ENCODE results near the gene NAGPA. TPM values are rescaled to one million over a fixed set of nuclear protein-coding genes. Genes with fewer than 3 reads are reported as not detected.

The NAGPA gene
- total RNA-seq, 1 donor from 2014 or later: 6.6 TPM

GRCh38 chr16:5035909-5036227 is 2.1 kb upstream of the NAGPA start:
- no peaks in the 10 kb centered on the region for H3K36me3 ChIP-seq
- peaks cover 34% of the 10 kb centered on the region for H3K4me1 ChIP-seq
- H3K27me3 ChIP-seq (ENCODE audit: low read depth): no peaks in the 10 kb centered on the region
- H3K4me3 ChIP-seq: no peak overlapping the region
- TF ChIP-seq CTCF (IDR thresholded peaks at IDR 0.05; ENCODE audit: borderline replicate concordance): no peak
- no peaks in the 10 kb centered on the region for H3K9me3 ChIP-seq (replicated peaks)
- intact Hi-C loops (cut with micrococcal nuclease): no loop called here
- H3K27ac ChIP-seq (replicated peaks): no peak overlapping the region
- no peak for DNase-seq

GRCh38 chr16:5034167-5034523 is 410 bp upstream of the NAGPA start:
- H3K27me3 ChIP-seq (ENCODE audit: low read depth): no peaks in the 10 kb centered on the region
- no peak for TF ChIP-seq CTCF (IDR thresholded peaks at IDR 0.05; ENCODE audit: borderline replicate concordance)
- DNase-seq: no peak
- intact Hi-C loops (cut with micrococcal nuclease): no loop called here
- no peaks in the 10 kb centered on the region for H3K9me3 ChIP-seq (replicated peaks)
- H3K4me1 ChIP-seq: peaks cover 34% of the 10 kb centered on the region
- peak overlapping the region; percentile 99 for H3K4me3 ChIP-seq
- peaks cover 12% of the 10 kb centered on the region for H3K36me3 ChIP-seq
- peak overlapping the region; percentile 80 for H3K27ac ChIP-seq (replicated peaks)

GRCh38 chr16:5032748-5033167 is 977 bp downstream of the NAGPA start:
- DNase-seq: no peak
- Histone ChIP-seq H3K27me3 (ENCODE audit: low read depth) (no peaks in the 10 kb centered on the region), H3K4me1 (peaks cover 34% of the 10 kb centered on the region), H3K36me3 (peaks cover 18% of the 10 kb centered on the region), H3K27ac (replicated peaks) (no peak overlapping the region), H3K9me3 (replicated peaks) (no peaks in the 10 kb centered on the region), H3K4me3 (peak overlapping the region; percentile 99)
- intact Hi-C loops (cut with micrococcal nuclease): no loop called here
- no peak for TF ChIP-seq CTCF (IDR thresholded peaks at IDR 0.05; ENCODE audit: borderline replicate concordance)

- H3K4me1 ChIP-seq: peaks cover 34% of the 10 kb centered on the region
- H3K36me3 ChIP-seq: peaks cover 22% of the 10 kb centered on the region
- no peaks in the 10 kb centered on the region for H3K27me3 ChIP-seq (ENCODE audit: low read depth)
- H3K27ac ChIP-seq (replicated peaks): no peak overlapping the region
- TF ChIP-seq CTCF (IDR thresholded peaks at IDR 0.05; ENCODE audit: borderline replicate concordance): no peak
- intact Hi-C loops (cut with micrococcal nuclease): no loop called here
- no peaks in the 10 kb centered on the region for H3K9me3 ChIP-seq (replicated peaks)
- no peak overlapping the region for H3K4me3 ChIP-seq
- DNase-seq: no peak
Observed at GRCh38 chr16:5031601-5032000, 2.1 kb downstream of the NAGPA start.

- Histone ChIP-seq H3K27me3 (ENCODE audit: low read depth) (no peaks in the 10 kb centered on the region), H3K4me1 (peaks cover 25% of the 10 kb centered on the region), H3K4me3 (no peak overlapping the region), H3K9me3 (replicated peaks) (no peaks in the 10 kb centered on the region), H3K36me3 (peaks cover 22% of the 10 kb centered on the region), H3K27ac (replicated peaks) (no peak overlapping the region)
- TF ChIP-seq CTCF (IDR thresholded peaks at IDR 0.05; ENCODE audit: borderline replicate concordance): no peak
- intact Hi-C loops (cut with micrococcal nuclease): no loop called here
- DNase-seq: no peak
Observed at GRCh38 chr16:5030251-5030870, 3.4 kb downstream of the NAGPA start.
